GM12891 (cell line): ENCODE measurements around the gene SMS.

Source experiments
- DNase-seq: peaks from one replicate; pipeline ENCODE4 v3.0.0; 2011; ENCODE audit warnings: low spot score; ENCODE audit not compliant: insufficient read length
- FAIRE-seq: peaks from 2 replicates; lab custom pipeline; 2011; peaks lifted over from hg19 to GRCh38; lab: Jason Lieb, UNC
- PAX5 ChIP-seq: IDR thresholded peaks from 2 replicates; pipeline ENCODE4 v1.6.1; 2011; ENCODE audit warnings: low read length, moderate library complexity, mild to moderate bottlenecking; ENCODE audit not compliant: insufficient read depth, severe bottlenecking
- POLR2A ChIP-seq: IDR thresholded peaks from 2 replicates; pipeline ENCODE4 v1.6.1; 2011; ENCODE audit warnings: low read depth, low read length, control low read depth
- POLR2AphosphoS5 ChIP-seq: IDR thresholded peaks from 2 replicates; pipeline ENCODE4 v1.6.1; 2011; ENCODE audit warnings: low read depth, low read length, control low read depth
- POU2F2 ChIP-seq: IDR thresholded peaks from 2 replicates; pipeline ENCODE4 v1.6.1; 2011; ENCODE audit warnings: low read depth, mild to moderate bottlenecking, control low read depth, low read length, moderate library complexity
- SPI1 ChIP-seq: IDR thresholded peaks from 2 replicates; pipeline ENCODE4 v1.6.1; 2011; ENCODE audit warnings: low read depth, low read length, control low read depth
- TAF1 ChIP-seq: IDR thresholded peaks from 2 replicates; pipeline ENCODE4 v1.6.1; 2011; ENCODE audit warnings: low read depth, low read length, control low read depth

The SMS gene

DNA sequence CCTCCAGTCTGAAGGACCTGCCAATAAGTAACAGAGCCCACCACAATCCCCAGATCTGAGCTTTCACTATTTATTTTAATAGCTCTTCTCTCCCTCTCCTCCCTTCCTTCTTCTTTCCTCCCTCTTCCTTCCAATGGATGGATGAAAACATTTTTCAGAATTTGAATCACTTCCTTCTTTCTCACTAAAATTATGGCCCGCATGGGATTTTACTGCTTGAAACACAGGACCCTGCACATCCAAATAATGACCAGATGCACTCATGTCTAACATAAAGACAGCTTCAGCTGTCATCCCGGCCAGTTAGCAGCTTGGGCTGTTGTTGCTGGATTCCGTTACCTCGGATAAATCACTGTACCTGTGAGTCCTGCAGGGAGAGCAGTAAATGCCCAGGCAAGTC, 86.2 kb downstream of the SMS start:
- TF ChIP-seq PAX5 (no peak), POLR2A (no peak), SPI1 (no peak), TAF1 (no peak)
- FAIRE-seq (no peak), DNase-seq (no peak)

DNA sequence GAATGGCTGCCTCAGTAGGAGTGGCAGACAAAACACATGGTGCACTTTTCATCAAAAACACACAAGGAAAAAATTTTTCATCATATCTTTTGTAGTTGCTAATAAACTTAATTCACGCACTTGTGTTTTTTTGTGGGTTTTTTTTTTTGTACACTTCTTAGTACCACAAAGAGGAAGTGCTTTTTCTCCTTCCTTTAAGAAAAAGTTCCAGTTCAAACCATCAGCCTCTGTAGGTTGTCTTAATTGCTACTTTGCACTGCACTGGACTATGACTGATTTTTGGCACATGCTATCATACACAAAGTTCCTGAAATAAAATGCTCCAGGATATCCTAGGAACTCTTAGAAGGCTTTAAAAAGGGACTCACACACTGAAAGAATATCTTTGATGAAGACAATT, 91.6 kb downstream of the SMS start, which contains the start of gene PHEX:
Gene PHEX (plus strand): TSS at position 242 of the 400 bp plus-strand sequence. CDS start 681 bp downstream, outside the sequence.
- no peak for FAIRE-seq

DNA sequence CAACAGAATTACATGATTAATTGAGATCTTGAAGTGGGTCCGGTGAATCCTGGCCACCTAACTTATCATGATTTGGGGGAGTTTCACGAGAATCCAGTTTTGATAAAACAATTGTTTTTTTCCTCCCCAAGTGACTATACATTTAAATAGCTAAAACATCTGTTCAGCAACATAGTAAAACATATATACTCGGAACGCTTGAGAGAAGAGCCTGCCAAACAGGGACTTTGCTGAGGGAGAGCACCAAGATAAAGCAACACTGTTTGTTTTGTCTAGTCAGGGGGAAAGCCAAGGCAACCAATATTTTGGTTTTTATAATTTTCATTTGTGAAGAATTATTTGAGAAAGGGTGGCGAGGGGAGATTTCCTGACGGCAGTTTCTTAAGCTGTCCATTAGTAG, 92.0 kb downstream of the SMS start:
- DNase-seq = no peak
- no peak for FAIRE-seq
- TF ChIP-seq SPI1 = no peak
- no peak for TF ChIP-seq POU2F2
- TF ChIP-seq PAX5 = no peak
- no peak for TF ChIP-seq TAF1
- TF ChIP-seq POLR2A = no peak
- TF ChIP-seq POLR2AphosphoS5 = no peak

More for the DNA sequence above, 91.6 kb downstream of the SMS start, which contains the start of gene PHEX:
- DNase-seq = no peak
- TF ChIP-seq SPI1 (peak; percentile 72), TAF1 (no peak), POLR2AphosphoS5 (no peak), POLR2A (no peak)

DNA sequence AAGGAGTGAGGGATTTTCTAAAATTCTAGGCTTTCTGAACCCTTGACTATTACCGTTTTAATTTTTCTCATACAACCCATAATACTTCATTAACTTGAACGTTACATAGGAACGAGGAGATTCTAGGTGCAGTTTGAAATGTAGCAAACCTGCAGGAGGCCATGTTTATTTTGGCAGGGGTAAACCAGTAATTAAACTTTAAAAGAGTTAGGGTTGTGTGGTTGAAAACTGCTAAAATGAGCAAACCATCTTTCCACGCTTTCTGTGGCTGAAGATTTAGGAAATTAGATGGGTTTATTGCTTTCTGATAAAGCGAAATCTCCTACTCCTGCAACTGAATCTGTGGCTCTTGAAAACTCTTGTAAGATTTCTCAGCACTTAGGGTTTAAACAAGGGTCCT, 93.3 kb downstream of the SMS start:
- FAIRE-seq (no peak), DNase-seq (no peak)
- TF ChIP-seq POLR2A = no peak
- TF ChIP-seq POLR2AphosphoS5 = no peak

DNA sequence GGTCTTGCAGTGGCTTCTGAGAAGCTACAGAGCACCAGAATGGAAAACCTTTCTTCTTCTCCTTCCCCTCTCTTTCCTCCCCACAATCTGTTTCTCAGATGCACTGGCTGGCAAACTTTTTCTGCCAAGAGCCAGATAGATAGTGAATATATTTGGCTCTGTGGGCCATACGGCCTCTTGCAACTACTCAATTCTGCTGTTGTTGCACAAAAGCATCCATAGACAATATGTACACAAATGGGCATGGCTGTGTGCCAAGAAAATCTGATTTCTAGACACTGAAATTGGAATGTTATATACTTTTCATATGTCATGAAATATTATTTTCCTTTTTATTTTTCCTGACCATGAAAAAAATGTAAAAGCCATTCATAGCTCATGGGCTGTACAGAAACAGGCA, 94.7 kb downstream of the SMS start:
- FAIRE-seq = no peak
- no peak for TF ChIP-seq PAX5
- no peak for DNase-seq

DNA sequence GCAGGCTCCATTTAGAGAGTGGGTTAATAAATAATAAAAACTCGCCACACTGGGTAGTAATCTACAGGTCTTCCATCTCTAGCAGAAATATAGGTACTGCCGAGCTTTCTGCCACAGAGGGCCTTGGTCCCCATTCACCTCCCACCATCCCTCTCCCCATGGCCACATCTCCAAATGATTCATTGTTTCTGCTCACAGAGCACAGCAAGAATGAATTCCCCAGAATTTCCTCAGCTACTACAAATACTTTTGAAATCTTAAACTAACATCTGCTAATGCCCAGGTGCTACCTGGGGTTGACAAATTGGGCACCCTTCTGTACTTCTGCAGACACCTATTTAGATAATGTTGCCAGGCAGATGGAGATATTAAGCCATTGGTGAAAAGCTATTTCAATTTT, 96.7 kb downstream of the SMS start:
- DNase-seq = no peak
- no peak for FAIRE-seq
- TF ChIP-seq PAX5 = no peak
- no peak for TF ChIP-seq POLR2A
- TF ChIP-seq SPI1 = no peak
- no peak for TF ChIP-seq POLR2AphosphoS5
- no peak for TF ChIP-seq TAF1
- TF ChIP-seq POU2F2 = no peak

DNA sequence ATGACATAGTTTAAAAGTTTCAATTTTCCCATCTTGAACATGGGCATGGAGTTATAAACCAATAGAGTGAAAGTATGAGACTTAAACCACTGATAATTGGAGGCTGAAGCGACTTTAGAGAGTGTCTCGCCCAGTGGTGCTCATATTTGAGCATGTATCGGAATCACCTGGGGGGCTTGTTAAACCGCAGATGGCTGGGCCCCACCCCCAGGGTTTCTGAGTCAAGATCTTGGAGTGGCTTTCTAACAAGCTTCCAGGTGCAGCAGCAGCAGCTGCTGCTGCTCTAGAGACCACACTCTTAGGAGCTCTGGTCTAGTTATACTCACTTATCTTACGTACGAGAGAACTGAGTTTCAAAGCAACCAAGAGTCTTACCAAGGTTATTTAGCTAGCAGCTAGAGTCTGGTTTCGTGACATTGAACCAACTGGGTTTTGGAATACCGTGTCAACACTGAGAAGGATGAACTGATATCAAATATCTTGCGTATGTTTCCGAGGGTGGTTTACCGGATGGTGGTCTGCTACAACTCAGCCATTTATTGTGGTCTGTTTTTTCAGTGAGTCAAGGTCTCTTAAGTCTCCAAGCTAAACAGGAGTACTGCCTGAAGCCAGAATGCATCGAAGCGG, 97.5 kb downstream of the SMS start:
- FAIRE-seq (no peak), DNase-seq (no peak)
- TF ChIP-seq POU2F2 = no peak
- no peak for TF ChIP-seq SPI1
- TF ChIP-seq TAF1 = no peak
- no peak for TF ChIP-seq POLR2AphosphoS5

DNA sequence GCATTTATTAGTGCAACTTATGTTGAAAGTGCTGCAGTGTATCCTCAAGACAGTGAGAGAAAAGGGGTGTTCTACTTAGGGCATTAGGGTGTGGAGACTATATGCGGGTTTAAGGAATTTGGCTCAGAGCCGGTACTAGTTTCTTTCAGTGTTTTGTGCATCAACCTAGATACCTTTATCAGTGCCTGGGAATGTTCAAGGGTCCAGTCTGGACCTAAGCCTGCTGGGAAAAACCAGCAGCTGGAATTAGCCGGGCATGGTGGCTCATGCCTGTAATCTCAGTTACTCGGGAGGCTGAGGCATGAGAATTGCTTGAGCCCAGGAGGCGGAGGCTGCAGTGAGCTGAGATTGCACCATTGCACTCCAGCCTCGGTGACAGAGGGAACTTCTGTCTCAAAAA, 99.0 kb downstream of the SMS start:
- TF ChIP-seq POU2F2 = no peak
- no peak for TF ChIP-seq POLR2AphosphoS5
- no peak for TF ChIP-seq POLR2A
- TF ChIP-seq TAF1 = no peak
- TF ChIP-seq PAX5 = no peak
- no peak for TF ChIP-seq SPI1
- FAIRE-seq (no peak), DNase-seq (no peak)

DNA sequence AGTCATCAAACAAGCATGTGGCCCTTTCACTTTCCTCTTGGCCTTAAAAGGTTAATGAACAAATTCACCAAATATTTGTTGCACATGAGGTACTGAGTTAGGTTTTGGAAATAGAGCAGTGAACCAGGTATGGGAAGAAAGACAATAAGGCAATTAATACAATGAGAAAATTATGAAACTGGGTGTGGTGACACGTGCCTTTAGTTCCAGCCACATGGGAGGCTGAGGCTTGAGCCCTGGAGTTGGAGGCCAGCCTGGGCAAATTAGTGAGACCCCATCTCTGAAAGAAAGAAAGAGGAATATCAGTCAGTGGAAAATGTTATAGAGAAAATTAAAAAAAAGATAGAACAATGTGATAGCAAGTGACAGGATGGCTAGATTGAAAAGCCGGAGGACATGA, 99.7 kb downstream of the SMS start:
- FAIRE-seq = no peak
- DNase-seq = no peak

DNA sequence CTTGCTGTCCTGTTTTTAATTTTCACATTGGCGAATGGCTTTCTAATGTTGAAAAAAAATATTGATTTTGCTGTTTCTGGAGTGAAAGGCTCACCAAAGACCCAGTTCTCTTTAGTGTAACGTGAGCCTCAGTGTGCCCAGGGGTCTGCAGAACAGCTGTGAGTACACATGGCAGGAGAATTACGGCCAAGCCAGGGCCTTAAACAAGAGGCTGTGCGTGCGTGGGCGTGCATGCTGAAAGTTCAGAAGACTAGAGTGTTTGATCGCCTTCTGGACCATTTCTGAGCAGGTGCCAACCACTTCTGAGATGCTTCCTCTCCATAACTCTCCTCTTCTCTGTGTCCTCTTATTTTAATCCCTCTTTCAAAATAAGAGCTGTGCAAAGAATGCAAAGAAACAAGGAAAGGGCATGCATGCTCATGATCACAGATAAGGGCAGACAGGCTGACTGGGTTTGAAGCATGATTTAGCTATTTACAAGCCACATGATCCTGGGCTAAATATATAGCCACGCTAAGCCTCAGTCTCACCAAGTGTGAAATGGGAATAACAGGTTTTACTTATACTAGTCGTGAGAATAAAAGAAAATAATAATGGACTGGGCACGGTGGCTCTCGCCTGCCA, 101.5 kb downstream of the SMS start:
- TF ChIP-seq POLR2AphosphoS5 = no peak
- TF ChIP-seq SPI1 = no peak
- TF ChIP-seq POLR2A = no peak
- no peak for TF ChIP-seq PAX5
- TF ChIP-seq TAF1 = no peak
- no peak for TF ChIP-seq POU2F2
- DNase-seq = no peak
- FAIRE-seq = no peak

More for the DNA sequence above, 99.7 kb downstream of the SMS start:
- TF ChIP-seq POLR2AphosphoS5 = no peak
- TF ChIP-seq SPI1 = no peak
- no peak for TF ChIP-seq POLR2A
- TF ChIP-seq PAX5 = no peak
- TF ChIP-seq TAF1 = no peak
- TF ChIP-seq POU2F2 = no peak
